ENCODE data around the gene RIC1.
"Not testable (repeated sequence)": the region's sequence is repeated elsewhere in the genome, so short reads cannot be mapped to it uniquely, and the experiment has no call there.

The RIC1 gene

GRCh38 chr9:5793812-5794211 is 164.9 kb downstream of the RIC1 start:
- no peak for DNase-seq

GRCh38 chr9:5796298-5796697 is 167.4 kb downstream of the RIC1 start:
- DNase-seq: no peak

GRCh38 chr9:5798581-5798980 is 169.7 kb downstream of the RIC1 start:
- no peak for DNase-seq

DNA sequence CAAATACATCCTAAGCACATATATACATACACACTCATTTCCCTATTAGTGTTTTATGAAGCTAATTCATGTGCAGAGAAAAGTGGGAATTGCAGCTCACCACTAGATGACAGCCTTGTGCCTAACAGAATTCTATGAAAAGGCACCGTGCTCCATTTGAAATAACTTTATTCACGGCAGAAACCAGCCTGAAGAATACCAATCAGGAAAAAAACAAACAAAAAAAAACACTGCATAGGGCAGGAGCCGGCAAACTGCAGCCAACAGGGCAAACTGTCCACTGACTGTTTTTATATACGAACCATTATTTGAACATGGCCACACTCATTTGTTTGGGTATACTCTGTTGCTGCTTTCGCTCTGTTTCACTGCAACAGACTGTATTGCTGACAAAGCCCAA is 170.4 kb downstream of the RIC1 start:
- no peak for DNase-seq

DNA sequence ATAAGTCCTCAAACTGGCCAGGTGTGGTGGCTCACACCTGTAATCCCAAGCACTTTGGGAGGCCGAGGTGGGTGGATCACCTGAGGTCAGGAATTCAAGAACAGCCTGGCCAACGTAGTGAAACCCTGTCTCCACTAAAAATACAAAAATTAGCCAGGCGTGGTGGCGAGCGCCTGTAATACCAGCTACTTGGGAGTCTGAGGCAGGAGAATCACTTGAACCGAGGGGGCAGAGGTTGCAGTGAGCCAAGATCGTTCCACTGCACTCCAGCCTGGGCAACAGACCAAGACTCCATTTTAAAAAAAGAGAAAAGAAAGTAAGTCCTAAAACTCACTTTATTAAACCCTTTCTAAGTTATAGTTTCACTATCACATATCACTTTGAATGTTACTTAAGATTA is 171.5 kb downstream of the RIC1 start:
- DNase-seq: not testable (repeated sequence)

DNA sequence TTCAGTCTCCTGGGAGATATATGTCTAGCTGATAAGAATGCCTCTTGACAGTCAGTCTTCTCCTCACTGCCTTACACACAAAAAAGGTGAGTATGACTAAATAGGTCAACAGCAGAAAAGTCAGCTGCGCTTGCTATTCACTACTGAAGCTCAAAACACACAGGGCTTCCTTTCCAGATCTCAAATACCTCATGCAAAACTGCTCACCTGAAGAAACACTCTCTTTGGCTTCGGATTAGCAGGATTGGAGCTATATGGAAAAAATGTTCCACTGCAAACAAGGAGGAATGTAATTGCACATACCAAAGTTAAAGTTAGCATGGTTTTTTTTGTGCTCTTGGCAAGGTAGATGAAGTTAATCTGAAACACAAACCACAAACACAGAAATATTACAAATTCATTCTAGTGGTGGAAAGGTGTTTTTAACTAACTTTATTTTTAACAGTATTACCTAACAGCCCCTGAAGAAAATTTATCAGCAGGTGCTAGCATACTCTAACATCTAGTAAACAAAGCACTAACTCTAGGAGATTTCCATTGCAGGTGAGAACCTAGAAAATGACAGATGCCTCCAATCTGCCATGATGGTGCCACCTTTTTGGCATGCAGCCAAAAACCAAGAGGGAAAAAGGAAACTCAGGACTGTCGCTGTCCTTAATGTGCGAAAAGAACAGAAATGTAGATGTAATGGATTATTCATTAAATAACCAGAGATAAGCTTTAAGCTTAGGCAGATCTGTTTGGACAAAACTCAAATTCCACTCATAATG is 172.2 kb downstream of the RIC1 start:
- DNase-seq: no peak

DNA sequence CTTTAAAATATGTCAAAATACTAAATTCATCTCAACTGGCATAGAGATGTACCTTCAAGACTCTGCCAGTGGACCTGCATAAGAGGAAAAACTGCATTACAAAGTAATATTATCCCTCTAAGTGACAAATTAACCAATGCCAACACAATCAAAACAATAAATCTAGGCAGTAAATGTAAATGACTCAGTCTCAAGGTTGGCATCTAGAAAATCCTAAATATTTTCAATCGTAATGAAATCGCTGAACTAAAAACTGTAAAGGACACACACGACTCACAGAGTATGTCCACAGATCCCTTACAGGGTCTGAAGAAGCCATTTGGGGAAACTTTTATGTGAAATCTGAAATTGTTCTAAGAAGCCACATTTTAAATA is 172.8 kb downstream of the RIC1 start:
- DNase-seq: no peak

GRCh38 chr9:5805478-5805877 is 176.6 kb downstream of the RIC1 start:
- no peak for DNase-seq

DNA sequence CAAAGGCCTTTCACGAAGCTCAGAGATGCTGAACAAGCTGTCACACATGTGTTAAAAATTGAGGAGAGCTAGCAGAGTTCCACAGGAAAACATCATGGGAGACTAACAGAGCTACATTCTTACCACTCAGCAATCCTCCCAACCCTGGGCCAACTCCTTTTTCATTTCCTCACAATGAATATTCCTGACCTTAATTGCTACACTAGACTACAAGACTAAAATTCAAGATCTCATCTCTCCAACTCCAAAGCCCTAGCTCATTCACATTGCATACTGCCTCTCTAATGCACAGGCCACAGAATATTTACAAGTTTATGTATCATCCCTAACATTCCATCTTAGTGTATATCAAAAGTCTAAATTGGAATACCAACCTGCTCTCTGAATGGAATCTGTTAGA is 182.8 kb downstream of the RIC1 start:
- DNase-seq: no peak

DNA sequence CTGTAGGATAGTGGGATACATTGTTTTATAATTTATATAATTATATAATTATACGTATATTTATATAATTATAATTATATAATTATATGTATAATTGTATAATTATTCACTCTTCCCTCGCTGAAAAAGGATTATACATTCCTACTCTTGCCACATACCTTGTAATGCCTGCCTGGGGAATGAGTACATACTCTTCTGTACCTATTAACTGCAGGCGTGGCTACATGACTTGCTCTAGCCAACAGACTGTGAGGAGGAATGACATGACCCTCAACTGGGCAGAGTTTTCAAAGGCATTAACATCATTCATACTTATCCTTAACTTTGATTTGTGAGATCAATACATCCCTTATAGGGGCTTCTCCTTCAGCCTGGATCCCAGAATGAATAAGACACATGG is 184.9 kb downstream of the RIC1 start:
- no peak for DNase-seq

DNA sequence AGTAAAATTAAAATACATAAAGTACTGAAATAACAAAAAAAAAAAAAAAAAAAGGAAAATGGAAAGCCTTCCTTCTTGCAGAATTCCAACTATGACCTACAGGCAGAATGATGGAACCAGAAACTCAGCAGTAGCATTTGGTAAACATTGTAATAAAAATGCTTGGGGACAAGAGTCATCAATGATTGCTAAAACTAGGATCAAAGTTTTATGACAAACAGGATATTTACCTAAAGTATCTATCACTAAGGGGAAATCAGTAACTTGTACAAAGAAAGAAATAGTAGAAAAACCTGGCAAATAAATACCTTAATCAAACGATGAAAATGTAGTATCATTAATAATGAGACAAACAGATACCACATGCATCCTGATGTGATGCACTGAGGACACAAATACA is 186.6 kb downstream of the RIC1 start:
- DNase-seq: no peak

DNA sequence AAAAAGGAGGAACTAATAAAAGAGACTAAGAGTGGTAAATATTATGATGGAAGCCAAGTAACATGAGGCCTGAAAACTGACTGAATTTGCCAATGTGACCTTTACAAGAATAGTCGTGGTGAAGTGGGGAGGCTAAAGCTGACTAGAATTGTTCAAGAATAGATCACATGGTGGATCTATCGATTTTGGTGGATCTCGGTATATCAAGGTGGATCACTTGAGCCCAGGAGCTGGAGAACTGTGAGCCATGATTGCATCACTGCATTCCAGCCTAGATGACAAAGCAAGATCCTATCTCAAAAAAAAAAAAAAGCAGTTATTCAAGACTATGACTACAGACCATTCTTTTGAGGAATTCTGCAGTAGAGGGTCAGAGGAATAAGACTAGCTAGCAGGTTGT is 189.0 kb downstream of the RIC1 start:
- DNase-seq: no peak

GRCh38 chr9:5818424-5819142 is 189.7 kb downstream of the RIC1 start:
- no peak for DNase-seq

- DNase-seq: no peak
Measured at GRCh38 chr9:5819174-5819573, 190.3 kb downstream of the RIC1 start.

DNA sequence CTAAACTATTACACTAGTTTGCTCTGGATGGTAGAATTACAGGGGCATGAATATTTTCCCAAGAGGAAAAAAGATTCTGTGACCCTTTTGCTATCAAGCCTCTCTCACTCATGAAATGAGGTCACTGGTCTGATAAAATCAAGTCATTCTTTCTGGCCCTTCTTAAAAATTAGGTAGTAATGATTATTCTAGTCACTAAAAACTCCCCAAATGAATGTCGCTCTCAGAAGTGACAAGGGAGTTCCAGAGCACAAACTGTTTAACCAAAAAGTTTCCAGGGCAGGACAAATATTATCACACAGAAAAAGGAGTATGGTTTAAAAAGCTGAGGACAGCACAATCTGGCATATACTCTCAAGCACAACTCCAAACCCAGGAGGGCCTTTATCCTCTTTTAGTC is 191.5 kb downstream of the RIC1 start:
- no peak for DNase-seq

- no peak for DNase-seq
Measured at GRCh38 chr9:5825223-5825622, 196.3 kb downstream of the RIC1 start.
